HG03066 (cell line): ENCODE measurements around the gene FXYD7.
"Not testable (repeated sequence)": the region's sequence is repeated elsewhere in the genome, so short reads cannot be mapped to it uniquely, and the experiment has no call there.

ENCODE experiments used
- ATAC-seq: cut with Tn5 transposase; IDR thresholded peaks from one replicate; pipeline ENCODE4 v1.9.1; 2021; ENCODE audit warnings: low read depth; ENCODE audit not compliant: unreplicated experiment

FXYD7 gene

DNA sequence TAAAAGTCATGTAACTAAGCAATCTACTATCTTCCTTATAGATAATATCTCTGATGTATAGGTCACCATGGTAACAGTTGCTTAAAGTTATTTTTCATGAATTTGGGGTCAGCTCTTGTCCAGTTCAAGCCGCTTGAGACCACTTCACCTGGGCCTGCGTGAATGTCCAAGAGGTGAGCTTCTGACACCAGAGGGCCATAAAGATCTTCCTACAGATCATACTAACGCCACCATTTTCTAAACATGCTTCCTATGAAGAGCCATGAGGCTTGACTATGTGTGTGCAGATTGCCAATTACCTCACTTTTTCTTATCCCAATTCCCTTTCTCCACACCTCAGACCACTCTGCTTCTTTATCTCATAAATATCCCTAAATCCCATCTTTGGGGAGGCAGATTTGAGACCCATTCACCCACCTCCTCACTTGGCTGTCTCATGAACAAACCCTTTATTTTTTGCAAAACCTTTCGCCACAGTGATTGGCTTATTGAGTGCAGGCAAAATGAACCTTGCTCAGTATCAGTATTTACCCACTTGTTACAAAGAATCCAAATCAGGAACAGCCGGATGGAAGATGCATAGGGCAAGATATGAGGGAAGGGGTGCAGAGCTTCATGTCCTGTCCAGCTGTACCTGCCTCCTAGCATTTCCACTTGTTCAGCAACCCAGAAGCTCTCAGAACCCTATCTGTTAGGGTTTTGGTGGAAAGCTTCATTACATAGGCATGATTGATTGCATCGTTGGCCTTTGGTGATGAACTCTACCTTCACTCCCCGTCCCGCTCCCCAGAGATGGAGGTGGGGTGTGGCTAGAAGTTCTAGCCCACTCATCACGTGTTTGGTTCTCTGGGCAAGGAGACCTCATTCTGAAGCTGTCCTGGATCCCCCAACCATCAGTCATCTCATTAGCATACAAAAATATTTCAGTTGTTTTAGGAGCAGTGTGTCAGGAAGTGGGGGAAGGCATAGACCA lies 51.2 kb downstream of the FXYD7 start:
- no peak for ATAC-seq

DNA sequence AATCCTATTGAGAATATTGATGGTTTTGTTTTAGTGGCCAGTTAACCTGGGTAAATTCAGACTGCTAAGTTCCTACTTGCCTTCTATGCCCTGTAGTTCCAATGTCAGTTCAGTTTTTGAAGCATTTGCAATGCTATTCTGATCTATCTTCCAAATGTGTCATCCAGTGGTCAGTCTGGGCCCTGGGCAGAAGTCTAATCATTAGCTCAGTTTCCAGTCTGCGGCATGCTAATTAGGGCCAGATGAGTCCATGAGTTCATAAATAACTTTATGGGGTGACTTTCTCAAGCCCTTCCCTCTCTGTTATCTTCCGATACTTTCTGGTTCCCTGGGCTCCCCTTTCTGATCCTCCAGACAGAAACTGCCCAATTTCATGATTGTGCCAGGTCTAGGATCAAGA lies 52.8 kb downstream of the FXYD7 start:
- no peak for ATAC-seq

DNA sequence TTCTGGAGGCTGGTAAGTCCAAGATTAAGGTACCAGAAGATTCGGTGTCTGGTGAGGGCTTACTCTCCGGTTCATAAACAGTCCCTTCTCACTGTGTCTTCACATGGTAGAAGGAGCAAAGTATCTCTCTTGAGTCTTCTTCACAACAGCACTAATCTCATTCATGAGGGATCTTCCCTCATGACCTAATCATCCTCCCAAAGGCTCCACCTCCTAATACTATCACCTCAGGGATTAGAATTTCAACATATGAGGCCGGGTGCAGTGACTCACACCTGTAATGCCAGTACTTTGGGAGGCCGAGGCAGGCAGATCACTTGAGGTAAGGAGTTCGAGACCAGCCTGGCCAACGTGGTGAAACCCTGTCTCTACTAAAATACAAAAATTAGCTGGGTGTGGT lies 53.8 kb downstream of the FXYD7 start:
- not testable (repeated sequence) for ATAC-seq

DNA sequence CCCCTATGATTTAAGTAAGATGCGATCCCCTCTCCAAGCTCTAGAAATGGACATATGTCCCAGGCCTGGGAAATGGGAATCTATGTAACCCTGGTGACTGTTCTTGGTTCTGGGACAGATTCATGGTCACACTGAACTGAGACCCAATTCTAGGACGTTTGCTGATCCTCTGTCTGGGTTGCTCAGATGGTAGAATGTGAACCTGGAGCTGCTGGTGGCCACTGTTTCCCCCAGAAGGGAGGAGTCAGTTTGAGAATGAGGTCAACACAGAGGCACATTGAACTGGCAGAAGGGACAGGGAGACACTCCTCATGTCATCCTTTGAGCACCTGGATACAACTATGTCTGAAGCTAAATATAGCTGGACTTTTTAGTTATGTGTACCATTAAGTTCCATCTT lies 56.4 kb downstream of the FXYD7 start:
- ATAC-seq: no peak

- ATAC-seq: no peak
Observed at GRCh38 chr19:35202722-35203688, 60.0 kb downstream of the FXYD7 start.
